GM11168 (cell line): ENCODE measurements around the gene ANKRD30A.
"Not testable (repeated sequence)": the region's sequence is repeated elsewhere in the genome, so short reads cannot be mapped to it uniquely, and the experiment has no call there.

Experiments
- in situ Hi-C: fragments of 300-500 bp; cut with MboI; formaldehyde crosslinking; loops from one replicate; pipeline ENCODE4 v1.12.0; 2022; ENCODE audit warnings: low sequenced_read_pairs; ENCODE audit not compliant: unreplicated experiment

The ANKRD30A gene

GRCh38 chr10:37263304-37263703 is 137.9 kb downstream of the ANKRD30A start:
- in situ Hi-C loops: no loop called here

GRCh38 chr10:37268266-37268665 is 142.9 kb downstream of the ANKRD30A start:
- in situ Hi-C loops: no loop called here

- in situ Hi-C loops: no loop called here
These were observed 144.3 kb downstream of the ANKRD30A start for GRCh38 chr10:37269554-37270256.

GRCh38 chr10:37275216-37275777 is 149.9 kb downstream of the ANKRD30A start:
- in situ Hi-C loops: loop anchor here (25.0 kb wide), 1 partner anchor 687 kb away; no protein-coding TSS in a partner anchor

GRCh38 chr10:37285063-37285462 is 159.7 kb downstream of the ANKRD30A start:
- in situ Hi-C loops: loop anchor here (25.0 kb wide), 1 partner anchor 677 kb away; no protein-coding TSS in a partner anchor

- in situ Hi-C loops: loop anchor here (25.0 kb wide), 1 partner anchor 672 kb away; no protein-coding TSS in a partner anchor
These were observed 164.6 kb downstream of the ANKRD30A start for GRCh38 chr10:37289833-37290464.

GRCh38 chr10:37301271-37301670 is 175.9 kb downstream of the ANKRD30A start:
- in situ Hi-C loops: no loop called here

- in situ Hi-C loops: no loop called here
These were observed 178.6 kb downstream of the ANKRD30A start for GRCh38 chr10:37304036-37304435.

- in situ Hi-C loops: no loop called here
These were observed 189.0 kb downstream of the ANKRD30A start for GRCh38 chr10:37314350-37314749.

GRCh38 chr10:37314862-37315261 is 189.5 kb downstream of the ANKRD30A start:
- in situ Hi-C loops: no loop called here

- in situ Hi-C loops: no loop called here
These were observed 219.0 kb downstream of the ANKRD30A start for GRCh38 chr10:37344413-37344812.

- in situ Hi-C loops: no loop called here
These were observed 254.6 kb downstream of the ANKRD30A start for GRCh38 chr10:37379991-37380390.

GRCh38 chr10:37381271-37381670 is 255.9 kb downstream of the ANKRD30A start:
- in situ Hi-C loops: no loop called here

- in situ Hi-C loops: no loop called here
These were observed 259.5 kb downstream of the ANKRD30A start for GRCh38 chr10:37384923-37385322.

GRCh38 chr10:37390926-37391325 is 265.5 kb downstream of the ANKRD30A start:
- in situ Hi-C loops: no loop called here

- in situ Hi-C loops: not testable (repeated sequence)
These were observed 275.4 kb downstream of the ANKRD30A start for GRCh38 chr10:37400774-37401173.

- in situ Hi-C loops: no loop called here
These were observed 275.8 kb downstream of the ANKRD30A start for GRCh38 chr10:37401225-37401624.

- in situ Hi-C loops: no loop called here
These were observed 278.4 kb downstream of the ANKRD30A start for GRCh38 chr10:37403776-37404175.
